NCI-H1105 treated with DMSO at 0.1 percent for 48 hours (cell line): ENCODE measurements around the gene ANO4.

Experiments used
- DNase-seq: peaks from one replicate; lab custom pipeline; 2025; lab: John Stamatoyannopoulos, UW

The ANO4 gene

GRCh38 chr12:100794441-100795173 lies at the start of gene ANO4:
ANO4 (plus strand) TSS chr12:100794776; CDS start chr12:100901786, 107,010 bp downstream.
- peak; percentile 60 for DNase-seq

GRCh38 chr12:100745378-100746071 lies 49.1 kb upstream of the ANO4 start:
- no peak for DNase-seq

GRCh38 chr12:100752841-100753240 lies 41.7 kb upstream of the ANO4 start:
- no peak for DNase-seq

GRCh38 chr12:100753837-100754236 lies 40.7 kb upstream of the ANO4 start:
- peak; percentile 96 for DNase-seq

GRCh38 chr12:100755186-100755585 lies 39.4 kb upstream of the ANO4 start:
- DNase-seq, result no peak

GRCh38 chr12:100758083-100758482 lies 36.5 kb upstream of the ANO4 start:
- no peak for DNase-seq

GRCh38 chr12:100767371-100767770 lies 27.2 kb upstream of the ANO4 start:
- no peak for DNase-seq

GRCh38 chr12:100767950-100768349 lies 26.6 kb upstream of the ANO4 start:
- no peak for DNase-seq

- DNase-seq, result no peak
Measured at GRCh38 chr12:100778967-100779590, 15.5 kb upstream of the ANO4 start.

GRCh38 chr12:100789146-100789545 lies 5.4 kb upstream of the ANO4 start:
- no peak for DNase-seq

GRCh38 chr12:100789975-100790374 lies 4.6 kb upstream of the ANO4 start:
- no peak for DNase-seq

GRCh38 chr12:100790552-100790951 lies 4.0 kb upstream of the ANO4 start:
- DNase-seq, result no peak

GRCh38 chr12:100793182-100793581 lies 1.4 kb upstream of the ANO4 start:
- DNase-seq, result no peak

- peak; percentile 52 for DNase-seq
Measured at GRCh38 chr12:100795174-100795799, 711 bp downstream of the ANO4 start.

GRCh38 chr12:100795800-100796179 lies 1.2 kb downstream of the ANO4 start:
- DNase-seq, result no peak

- DNase-seq, result no peak
Measured at GRCh38 chr12:100796621-100797020, 2.0 kb downstream of the ANO4 start.

- no peak for DNase-seq
Measured at GRCh38 chr12:100797246-100797645, 2.7 kb downstream of the ANO4 start.

- no peak for DNase-seq
Measured at GRCh38 chr12:100797786-100798185, 3.2 kb downstream of the ANO4 start.

- no peak for DNase-seq
Measured at GRCh38 chr12:100798286-100799160, 3.9 kb downstream of the ANO4 start.

- DNase-seq, result no peak
Measured at GRCh38 chr12:100799770-100800169, 5.2 kb downstream of the ANO4 start.

GRCh38 chr12:100800723-100801122 lies 6.1 kb downstream of the ANO4 start:
- no peak for DNase-seq

- peak; percentile 33 for DNase-seq
Measured at GRCh38 chr12:100801320-100801719, 6.7 kb downstream of the ANO4 start.
